ENCODE measurements around the gene ERI2.

The ERI2 gene

DNA sequence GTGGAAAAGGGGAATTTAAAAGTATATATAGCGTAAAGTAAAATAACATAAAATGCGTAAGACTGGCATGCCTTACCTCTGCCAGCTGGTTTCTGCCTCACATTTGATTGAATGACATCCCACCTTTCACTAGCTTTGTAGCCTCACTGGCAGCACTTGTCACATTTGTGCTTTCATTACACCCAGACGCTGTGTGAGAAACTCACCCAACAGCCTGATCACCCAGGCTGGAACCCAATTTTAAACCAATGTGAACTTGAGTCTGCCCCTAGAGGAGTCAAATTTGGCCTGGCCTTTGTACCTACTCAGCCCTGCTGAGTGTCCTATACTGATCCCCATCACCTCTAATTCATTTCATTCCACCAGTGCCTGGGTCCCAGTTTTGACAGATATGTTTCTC, 59.8 kb downstream of the ERI2 start:
- Mint-ChIP-seq H3K9me3 (peaks cover 10% of the 10 kb centered on the region), H3K4me1 (ENCODE audit: low read depth) (no peaks in the 10 kb centered on the region), H3K36me3 (ENCODE audit: low read depth) (peaks cover 3% of the 10 kb centered on the region), H3K27me3 (ENCODE audit: low read depth) (peaks cover 2% of the 10 kb centered on the region), H3K4me3 (no peak overlapping the region), H3K27ac (no peak overlapping the region)
- DNase-seq (ENCODE audit: low spot score) = no peak

All from T-helper 2 cell treated with Interferon-gamma antibody and Interleukin-4, amounts not matched to agents 5 μg/mL and 100 μg/mL, for 36 hours (primary cell).